Left colon (tissue), 2 donors: Measurements from ENCODE around the gene LRRC74A. TPM values are rescaled to one million over a fixed set of nuclear protein-coding genes. Genes with fewer than 3 reads are reported as not detected.
A peak's percentile ranks its signal among the peaks of the same experiment; 100 is the strongest.

Experiments
- ATAC-seq: fragments of 200-7000 bp; cut with Tn5 transposase; one replicate; pipeline ENCODE4 v1.9.1; 2020; ENCODE audit warnings: mild to moderate bottlenecking, moderate library complexity
- DNase-seq, 2 donors: peaks; one replicate each; pipeline ENCODE4 v3.0.0-alpha.2; 2020
- intact Hi-C, 2 donors: fragments of 100-400 bp; cut with DNase I in 1 of 2; cut with micrococcal nuclease in 1 of 2; formaldehyde crosslinking; loops; one replicate each; pipeline versions ENCODE4 v1.11.2 to v1.14.0; 2022; cut with DNase I, micrococcal nuclease
- total RNA-seq, 2 donors: library from RNA; stranded (reverse); fragmentation: NEBNext Ultra II Directional; extraction: Animal tissue kit (Norgen Biotek cat#: 25700); gene quantifications; one replicate each; pipeline ENCODE4 v1.2.1, GENCODE V29; 2021
- donor health status: DM: no; HTN: no; CAD: no.
- donor health status: DM: yes; HTN: yes; CAD: no.

LRRC74A gene
- total RNA-seq, 2 donors from 2014 or later: not detected

DNA sequence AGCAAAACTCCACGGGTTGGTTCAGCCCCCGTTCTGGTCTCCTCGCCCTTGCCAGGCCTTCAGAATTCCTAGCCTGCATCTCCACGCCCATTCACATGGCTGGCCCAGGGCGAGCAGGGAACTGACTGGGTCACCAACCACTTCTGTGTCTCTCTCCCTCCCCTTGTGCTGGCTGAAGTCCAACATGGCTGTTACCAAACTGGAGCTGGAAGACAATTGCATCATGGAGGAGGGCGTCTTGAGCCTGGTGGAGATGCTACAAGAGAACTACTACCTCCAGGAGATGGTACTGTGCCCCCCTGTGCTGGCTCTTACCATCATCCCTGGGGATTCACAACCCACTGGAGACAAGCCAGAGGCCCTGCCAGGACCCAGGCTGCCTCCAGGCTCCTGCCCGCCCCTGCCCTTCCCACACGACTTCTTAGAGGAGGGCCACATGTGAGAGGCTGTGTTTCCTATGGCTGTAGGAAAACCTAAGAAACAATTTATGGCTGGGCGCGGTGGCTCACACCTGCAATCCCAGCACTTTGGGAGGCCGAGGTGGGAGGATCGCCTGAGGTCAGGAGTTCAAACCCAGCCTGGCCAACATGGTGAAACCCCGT, 9.9 kb downstream of the LRRC74A start:
- intact Hi-C loops: no loop called here
- ATAC-seq: no peak
- no peak for DNase-seq

DNA sequence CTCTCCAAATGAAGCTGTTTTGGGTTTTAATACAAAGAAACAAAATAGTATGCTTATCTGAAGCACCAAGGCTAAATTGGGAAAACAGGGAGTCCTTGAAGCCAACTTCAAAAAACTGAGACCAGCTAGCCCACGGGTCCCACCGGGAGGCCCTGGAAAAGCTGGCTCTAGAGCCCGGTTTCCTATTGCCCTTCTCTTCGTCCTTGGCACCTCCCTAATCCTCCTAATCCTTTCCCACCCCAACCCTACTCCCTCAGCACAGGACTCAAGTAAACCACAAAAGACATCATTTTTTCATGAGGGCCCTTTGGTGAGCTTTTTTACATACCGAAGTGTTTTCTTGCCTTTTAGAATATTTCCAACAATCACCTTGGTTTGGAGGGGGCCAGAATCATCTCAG, 11.3 kb downstream of the LRRC74A start:
- ATAC-seq (no peak), DNase-seq (no peak)
- intact Hi-C loops: no loop called here

DNA sequence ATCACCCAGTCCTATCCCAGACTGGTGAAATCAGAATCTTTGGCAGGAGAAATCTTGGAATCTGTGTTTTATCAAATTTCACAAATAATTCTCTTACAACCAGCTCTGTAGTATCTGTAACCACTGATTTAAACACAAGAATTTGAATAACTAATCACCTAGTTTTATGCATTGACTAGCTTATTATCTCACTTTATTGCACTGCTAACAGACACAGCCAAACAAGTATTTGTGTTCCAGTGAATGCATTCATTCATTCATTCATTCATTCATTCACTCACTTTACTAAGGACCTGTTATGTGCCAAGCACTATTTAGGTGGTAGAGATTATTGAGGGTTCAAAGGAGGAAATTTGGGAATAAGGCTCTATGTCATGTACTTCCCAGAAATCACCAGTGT, 16.2 kb downstream of the LRRC74A start:
- intact Hi-C loops: no loop called here
- ATAC-seq (no peak), DNase-seq (no peak)

DNA sequence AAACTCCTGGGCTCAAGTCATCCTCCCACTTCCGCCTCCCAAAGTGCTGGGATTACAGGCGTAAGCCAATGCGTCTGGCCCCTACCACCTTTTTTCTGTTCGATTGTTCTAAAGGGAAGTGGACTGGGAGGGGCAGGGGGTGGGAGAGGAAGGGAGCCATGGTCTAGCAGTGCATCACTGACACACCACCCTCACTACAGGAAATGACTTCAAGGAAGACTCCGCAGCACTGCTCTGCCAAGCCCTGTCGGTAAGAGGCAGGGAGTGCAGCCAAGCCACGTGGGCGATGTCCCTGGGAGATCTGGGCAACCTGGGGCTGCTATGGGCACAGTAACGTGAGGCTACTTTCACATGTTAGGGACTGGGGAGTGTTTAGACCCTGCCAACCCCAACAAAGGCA, 18.0 kb downstream of the LRRC74A start:
- DNase-seq: peak; percentile 31 to 44
- intact Hi-C loops: no loop called here
- peak; percentile 72 for ATAC-seq

DNA sequence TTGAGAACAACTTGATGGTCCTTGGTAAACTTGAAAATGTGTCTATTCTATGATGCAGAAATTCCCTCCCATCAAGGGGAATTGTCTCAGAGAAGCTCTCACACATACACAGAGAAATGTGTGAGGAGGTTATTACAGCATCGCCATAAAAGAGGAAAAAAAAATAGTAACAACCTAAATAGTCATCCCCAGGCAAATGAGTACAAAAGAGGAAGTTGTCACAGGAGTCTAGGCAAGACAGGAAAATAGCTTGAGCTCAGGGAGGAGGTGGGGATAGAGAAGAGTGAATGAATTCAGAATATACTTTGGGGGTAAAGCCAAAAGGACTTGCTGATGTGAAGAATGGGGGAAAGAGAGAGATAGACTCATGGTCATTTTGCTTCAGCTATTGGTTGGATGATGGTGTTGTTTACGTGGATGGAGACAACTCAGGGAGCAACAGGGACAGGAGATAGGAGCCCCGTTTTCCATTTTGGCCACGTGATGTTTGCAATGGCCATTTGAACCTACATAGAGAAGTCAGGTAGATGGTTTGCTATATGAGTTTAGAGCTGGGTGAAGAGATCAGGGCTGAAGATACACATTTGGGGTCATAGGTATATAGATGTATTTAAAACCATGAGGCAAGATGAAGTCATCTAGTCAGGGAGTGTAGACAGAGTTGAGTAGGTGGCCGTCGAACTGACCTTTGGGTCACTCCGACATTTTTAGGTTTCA, 20.3 kb downstream of the LRRC74A start:
- ATAC-seq (no peak), DNase-seq (no peak)
- intact Hi-C loops: no loop called here

DNA sequence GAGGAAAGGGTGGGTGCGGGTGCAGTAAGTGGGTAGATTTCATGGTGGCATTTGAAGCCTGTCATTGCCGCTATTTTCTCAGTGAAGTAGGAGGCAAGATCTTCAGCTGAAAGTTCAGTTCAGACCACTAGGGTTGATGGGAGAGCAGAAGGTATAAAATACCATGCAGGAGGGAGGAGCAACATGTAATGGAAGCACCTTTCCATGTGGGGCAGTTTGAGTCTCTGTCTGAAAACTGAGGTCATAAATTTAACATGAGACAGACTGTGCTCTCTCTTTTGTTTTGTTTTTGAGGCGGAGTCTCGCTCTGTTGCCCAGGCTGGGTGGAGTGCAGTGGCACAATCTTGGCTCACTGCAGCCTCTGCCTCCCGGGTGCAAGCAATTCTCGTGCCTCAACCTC, 22.7 kb downstream of the LRRC74A start:
- intact Hi-C loops: no loop called here
- ATAC-seq (peak; percentile 81), DNase-seq (no peak)

DNA sequence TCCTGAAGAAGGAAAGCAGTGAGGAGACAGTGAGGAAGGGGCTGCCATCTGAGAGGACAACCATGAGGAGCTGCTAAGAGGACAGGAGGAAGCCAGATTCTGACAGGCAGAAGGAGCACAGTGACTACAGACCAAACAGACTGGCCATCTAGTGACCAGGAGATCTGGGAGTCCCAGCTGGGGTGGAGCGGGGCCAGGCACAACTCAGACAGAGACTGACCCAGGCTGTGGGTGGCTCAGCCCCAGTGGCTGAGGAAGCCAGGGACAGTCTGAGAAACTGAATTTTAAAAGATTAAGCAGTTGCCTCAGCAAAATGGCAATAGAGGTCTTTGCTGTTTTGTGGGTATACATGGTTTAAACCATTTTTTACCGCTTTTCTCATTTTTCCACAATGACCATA, 28.9 kb downstream of the LRRC74A start:
- DNase-seq (no peak), ATAC-seq (no peak)
- intact Hi-C loops: no loop called here

DNA sequence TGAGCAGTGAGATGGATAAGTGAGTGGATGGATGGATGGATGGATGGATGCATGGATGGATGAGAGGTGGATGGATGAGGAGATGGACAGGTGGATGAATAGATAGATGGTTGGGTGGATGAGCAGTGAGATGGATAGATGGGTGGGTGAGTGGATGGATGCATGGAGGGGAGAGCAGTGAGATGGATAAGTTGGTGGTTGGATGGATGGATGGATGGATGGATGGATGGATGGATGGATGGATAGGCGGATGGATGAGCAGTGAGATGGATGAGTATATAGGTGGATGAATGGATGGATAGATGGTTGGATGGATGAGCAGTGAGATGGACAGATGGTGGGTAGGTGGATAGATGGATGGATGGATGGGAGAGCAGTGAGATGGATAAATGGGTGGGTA, 30.6 kb downstream of the LRRC74A start:
- DNase-seq (no peak), ATAC-seq (no peak)
- intact Hi-C loops: no loop called here

DNA sequence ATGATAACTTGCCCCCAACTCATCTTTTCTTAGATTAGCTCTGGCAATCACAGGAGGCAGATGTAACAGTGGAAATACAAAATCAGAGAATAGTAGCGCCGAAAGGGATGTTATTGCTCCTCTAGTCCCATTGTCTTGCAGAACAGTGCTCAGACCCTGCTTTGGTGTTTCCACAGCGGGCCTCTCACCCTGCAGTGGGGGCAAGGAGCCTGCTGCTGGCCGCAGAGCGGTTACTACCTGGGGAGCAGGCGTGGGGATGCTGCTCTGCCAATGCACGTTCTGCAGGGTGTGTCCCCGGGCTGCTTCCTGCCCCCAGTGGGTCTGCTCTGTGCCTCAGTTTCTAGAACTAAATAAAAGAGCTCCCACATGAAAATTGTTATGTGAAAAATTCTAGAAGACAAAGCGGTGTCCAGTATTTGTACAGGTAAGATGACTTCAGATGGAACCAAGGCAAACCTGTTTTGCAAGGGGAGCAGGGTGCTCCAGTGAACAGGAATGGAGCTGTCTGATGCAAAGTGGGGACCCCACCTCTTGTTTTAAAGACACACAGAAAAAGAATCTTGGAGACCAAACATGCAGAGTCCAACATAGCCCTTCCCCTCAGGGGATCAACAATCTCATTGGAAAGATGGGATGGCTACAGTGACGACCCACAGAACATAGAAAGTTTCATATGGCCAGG, 35.5 kb downstream of the LRRC74A start:
- ATAC-seq (no peak), DNase-seq (no peak)
- intact Hi-C loops: no loop called here

DNA sequence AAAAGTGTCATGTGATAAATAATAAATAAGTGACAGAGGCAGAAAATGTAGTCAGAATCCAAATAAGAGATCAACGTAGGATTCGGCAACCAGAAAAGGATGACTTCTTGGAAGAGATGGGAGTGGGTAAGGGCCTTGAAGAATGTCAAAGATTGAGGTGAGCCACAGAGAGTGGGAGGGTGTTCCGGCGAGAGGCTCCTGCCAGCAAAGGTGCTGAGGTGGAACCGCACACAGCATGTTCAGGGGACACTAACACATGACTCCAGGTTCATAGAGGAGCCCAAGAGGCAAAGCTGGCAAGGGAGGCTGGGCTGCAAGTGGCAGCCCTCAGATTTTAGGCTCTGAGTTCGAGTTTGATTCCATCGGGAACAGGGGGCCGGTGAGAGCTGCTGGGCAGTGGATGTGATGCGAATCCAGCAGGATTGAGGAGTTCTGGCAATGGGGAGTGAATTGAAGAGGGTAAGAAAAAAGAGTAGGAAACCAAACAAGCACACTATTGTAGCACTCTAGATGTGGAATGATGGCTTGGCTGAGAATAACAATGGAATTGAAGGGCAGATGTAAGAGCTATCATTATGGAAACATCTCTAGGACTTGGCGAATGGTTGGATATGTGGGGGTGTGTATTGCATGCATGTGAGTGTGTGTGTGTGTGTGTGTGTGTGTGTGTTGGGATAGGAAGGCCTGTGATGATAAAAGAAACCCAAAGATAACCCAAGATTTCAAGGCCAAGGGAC, 36.5 kb downstream of the LRRC74A start:
- DNase-seq (no peak), ATAC-seq (no peak)
- intact Hi-C loops: no loop called here

DNA sequence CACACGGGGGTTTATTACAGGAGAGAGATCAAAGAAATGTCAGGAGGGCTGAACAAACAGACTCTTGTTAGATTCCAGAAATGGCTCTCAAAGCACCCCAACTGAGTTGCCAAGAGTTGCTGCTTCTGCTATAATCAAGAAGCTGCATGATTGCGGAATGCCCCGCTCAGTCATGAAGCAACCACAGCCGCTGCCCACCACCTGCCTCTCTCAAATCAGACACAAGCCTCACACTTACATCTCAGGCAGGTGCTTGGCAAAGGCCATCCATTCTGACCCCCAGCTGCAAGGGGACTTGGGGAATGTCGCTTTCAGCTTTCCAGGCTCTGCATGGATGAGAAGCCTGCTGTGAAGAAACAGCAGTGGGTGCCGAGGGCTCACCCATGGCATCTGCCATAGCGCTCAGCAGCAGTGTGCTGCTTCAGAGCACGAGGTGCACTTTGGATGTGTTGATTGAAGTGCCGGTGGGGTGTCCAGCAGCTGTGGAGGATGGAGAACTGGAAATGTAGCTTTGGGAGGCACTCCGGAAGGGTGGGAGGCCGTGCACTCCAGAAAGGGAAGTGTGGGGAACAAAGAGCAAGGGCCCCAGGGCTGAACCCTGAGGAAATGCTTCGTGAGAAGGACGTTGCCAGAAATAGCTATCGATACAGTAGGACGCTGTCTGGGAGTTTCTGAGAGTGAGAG, 37.7 kb downstream of the LRRC74A start:
- DNase-seq (peak; percentile 23 to 54), ATAC-seq (peak; percentile 48)
- intact Hi-C loops: no loop called here

DNA sequence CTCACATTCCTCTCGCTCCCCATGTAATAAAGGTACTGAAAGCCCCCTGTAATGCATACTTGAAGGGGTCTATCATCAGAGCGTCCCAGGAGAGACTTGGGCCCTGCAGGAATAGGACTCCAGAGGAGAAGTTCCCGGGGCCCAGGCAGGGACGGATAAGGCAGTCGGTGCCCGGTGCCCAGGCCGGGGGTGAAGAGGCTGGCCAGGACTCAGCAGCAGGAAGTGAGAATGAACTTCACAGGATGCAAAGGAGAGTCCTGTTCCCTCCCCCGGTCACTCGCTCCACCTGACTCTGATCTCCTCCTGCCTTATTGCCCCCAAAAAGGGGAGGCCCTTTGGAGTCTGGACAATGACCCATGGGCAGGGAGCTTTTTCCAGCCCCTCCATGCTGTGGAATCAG, 40.2 kb downstream of the LRRC74A start:
- no peak for DNase-seq
- intact Hi-C loops: no loop called here
- no peak for ATAC-seq

DNA sequence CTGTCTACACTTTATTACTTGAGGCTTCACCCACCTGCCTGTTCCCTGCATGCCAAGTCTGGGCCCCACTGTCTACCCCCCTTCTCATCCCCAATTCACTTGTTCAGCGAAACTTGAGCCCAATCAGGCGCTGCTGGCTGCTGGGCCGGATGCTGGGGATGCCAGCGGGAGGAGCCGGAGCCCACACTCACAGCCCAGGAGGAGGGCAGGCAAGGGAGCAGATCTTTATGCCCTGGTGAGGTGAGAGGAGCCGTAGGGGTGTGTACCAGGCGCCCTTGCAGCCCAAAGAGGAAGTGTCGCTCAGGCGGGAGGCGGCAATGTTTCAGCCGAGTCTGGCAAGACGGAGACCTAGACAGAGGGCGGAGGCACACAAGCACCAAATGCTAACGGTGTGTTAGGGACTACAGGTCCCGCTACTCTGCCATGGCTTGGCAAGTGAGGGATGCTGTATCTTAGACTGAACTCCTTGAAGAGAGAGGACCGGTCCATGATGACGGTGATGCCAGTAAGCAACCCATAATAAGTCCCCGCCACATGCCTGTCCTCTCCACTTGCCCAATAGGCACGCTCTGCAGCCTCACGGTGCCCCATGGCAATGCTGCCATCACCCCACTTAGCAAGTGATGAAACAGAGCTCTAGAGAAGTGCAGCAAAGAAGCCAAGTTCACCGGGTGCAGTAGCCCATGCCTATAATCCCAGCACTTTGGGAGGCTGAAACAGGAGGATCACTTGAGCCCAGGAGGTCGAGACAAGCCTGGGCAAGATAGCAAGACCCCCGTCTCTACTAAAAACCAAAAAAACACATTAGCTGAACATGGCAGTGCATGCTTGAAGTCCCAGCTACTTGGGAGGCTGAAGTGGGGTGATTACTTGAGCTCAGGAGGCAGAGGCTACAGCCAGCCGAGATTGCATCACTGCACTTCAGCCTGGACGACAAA, 41.6 kb downstream of the LRRC74A start:
- ATAC-seq (no peak), DNase-seq (peak in 1 of 2 donors; percentile 29)
- intact Hi-C loops: no loop called here

DNA sequence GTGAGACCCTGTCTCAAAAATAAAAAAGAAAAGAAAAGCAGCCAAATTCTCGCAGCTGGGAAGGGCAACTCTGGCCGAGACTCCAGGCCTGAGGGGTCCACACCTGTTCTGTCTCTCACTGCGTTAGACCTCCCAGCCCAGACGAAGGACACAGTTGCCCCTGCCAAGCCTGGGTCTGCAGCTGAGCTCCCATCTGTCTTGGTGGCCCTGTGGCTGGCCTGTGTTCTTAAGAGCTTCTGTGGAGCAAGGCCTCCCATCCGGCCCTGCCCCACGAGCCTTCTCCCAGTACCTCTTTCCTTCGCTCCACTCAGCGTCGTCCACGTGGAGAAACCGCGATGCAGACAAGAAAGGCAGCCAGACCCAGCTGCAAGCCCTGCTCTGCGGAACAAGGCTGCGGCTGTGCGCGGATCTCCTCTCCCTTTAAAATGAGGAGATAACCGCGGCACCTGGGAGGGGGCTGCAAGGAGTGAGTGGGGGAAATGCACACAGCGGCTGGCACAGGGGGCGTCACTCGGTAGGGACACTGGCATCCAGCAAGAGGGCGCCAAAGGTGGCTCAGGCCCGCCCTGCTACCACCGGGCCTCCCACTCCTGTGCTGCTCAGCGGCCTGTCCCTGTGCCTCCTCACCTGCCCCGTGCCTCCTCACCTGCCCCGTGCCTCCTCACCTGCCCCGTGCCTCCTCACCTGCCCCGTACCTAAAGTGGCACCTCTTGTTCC, 42.4 kb downstream of the LRRC74A start:
- intact Hi-C loops: no loop called here
- no peak for DNase-seq
- no peak for ATAC-seq

DNA sequence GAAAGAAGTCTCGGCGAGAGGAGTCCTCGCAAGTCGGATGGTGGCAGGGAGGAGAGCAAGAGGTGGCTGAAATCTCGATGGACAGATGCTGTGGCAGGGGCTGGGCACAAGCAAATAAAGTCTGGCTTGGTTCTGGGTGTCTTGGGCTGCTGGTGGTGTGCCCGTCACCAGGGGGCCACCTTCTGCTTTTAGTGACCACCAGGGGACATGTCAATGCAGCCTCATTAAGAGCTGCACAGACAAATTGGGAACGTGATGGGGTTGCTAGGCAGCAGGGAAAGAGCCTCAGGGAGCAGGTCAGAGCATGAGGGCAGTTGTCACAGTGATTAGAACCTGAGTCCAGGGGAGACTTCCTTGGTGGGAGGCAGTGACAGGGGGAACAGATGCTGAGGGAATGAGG, 44.0 kb downstream of the LRRC74A start:
- DNase-seq (no peak), ATAC-seq (no peak)
- intact Hi-C loops: loop anchor here in 1 of 2 donors (5.0 kb wide), 1 partner anchor 197 kb away; no protein-coding TSS in a partner anchor

DNA sequence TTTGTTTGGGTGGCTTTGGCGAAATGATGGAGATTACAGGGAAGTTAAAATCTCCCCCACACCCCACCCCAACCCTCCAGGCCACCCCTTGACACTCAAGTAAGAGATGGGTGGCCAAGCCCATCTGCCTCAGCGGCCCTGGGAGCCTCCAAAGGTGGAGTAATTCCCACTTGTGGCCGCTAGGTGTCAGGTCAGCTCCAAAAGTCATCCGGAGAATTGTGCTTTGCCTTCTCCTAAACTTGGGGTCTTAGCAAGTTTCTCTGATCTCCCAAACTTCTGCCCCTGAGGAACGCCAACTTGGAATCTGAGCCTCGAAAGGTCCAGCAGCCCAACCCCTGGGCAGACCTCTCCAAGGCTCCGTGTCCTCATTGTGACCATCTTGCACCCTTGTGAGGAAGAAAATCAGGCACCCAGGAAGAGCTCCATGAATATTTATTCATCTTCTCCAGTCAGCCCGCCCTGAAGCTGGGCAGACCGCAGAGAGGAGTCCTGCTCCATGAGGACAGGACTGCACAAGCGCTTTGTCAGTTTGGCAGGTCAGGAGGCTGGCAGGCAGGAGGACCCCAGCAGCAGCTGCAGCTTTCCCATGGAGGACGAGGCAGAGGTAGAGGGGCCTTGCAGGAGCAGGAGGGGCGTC, 46.7 kb downstream of the LRRC74A start:
- ATAC-seq (peak; percentile 56), DNase-seq (peak in 1 of 2 donors; percentile 64)
- intact Hi-C loops: loop anchor here in 1 of 2 donors (5.0 kb wide), 1 partner anchor 194 kb away; no protein-coding TSS in a partner anchor

DNA sequence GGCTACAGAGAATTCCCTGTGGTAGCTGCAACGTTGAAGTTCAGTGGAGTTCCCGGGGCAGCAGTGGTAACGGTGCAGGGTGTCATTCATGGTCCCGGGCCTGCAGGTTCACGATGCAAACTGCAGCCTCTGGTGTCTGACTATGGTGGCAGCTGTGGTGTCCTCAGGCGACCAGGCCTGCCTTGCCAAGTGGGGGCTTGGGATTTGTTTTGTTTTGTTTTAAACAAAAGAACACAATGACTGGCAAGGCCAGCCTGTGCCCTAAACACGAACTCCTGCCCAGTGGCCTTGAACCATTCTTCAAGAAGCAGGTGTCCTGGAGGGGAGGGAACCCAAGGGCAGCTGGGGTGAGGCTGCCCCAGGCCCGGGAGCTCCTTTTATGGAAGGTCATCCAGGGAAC, 48.5 kb downstream of the LRRC74A start:
- ATAC-seq (no peak), DNase-seq (no peak)
- intact Hi-C loops: loop anchor here (5.0 kb wide), 1 partner anchor 193 kb away; no protein-coding TSS in a partner anchor
